Measurements from ENCODE around the gene KIAA1755.

Gene KIAA1755

GRCh38 chr20:38164624-38165088 is 95.9 kb downstream of the KIAA1755 start:
- no peak for DNase-seq

- no peak for DNase-seq
Observed at GRCh38 chr20:38164069-38164468, 96.5 kb downstream of the KIAA1755 start.

GRCh38 chr20:38162878-38163875 is 97.4 kb downstream of the KIAA1755 start:
- no peak for DNase-seq

- no peak for DNase-seq
Observed at GRCh38 chr20:38162149-38162548, 98.4 kb downstream of the KIAA1755 start.

GRCh38 chr20:38161412-38161774 is 99.1 kb downstream of the KIAA1755 start:
- DNase-seq, result no peak

All from NCI-H2081 treated with DMSO at 0.1 percent for 48 hours (cell line).